Parathyroid adenoma (tissue), 2 donors: ENCODE measurements around the gene PSMD8.

Source experiments
- H2AFZ ChIP-seq: fragments of 300-600 bp; sonication (generic); one replicate; pipeline ENCODE4 v1.7.0; 2017; ENCODE audit warnings: antibody characterized with exemption, mild to moderate bottlenecking
- H3K27ac ChIP-seq: fragments of 300-600 bp; sonication (generic); one replicate; pipeline ENCODE4 v1.7.0; 2017
- H3K27me3 ChIP-seq: fragments of 300-600 bp; sonication (generic); one replicate; pipeline ENCODE4 v1.7.0; 2017; ENCODE audit warnings: low read length; ENCODE audit not compliant: control insufficient read depth, insufficient read depth
- H3K36me3 ChIP-seq: fragments of 300-600 bp; sonication (generic); one replicate; pipeline ENCODE4 v1.7.0; 2017; ENCODE audit warnings: low read length; ENCODE audit not compliant: control insufficient read depth, insufficient read depth
- H3K4me1 ChIP-seq: fragments of 300-600 bp; sonication (generic); one replicate; pipeline ENCODE4 v1.7.0; 2017; ENCODE audit warnings: control low read depth
- H3K4me2 ChIP-seq: fragments of 300-600 bp; sonication (generic); one replicate; pipeline ENCODE4 v1.7.0; 2017; ENCODE audit warnings: low read length
- H3K4me3 ChIP-seq: fragments of 300-600 bp; sonication (generic); one replicate; pipeline ENCODE4 v1.7.0; 2017; ENCODE audit warnings: low read depth, low read length
- H3K79me2 ChIP-seq: fragments of 300-600 bp; sonication (generic); one replicate; pipeline ENCODE4 v1.7.0; 2017; ENCODE audit warnings: control low read depth
- H3K9ac ChIP-seq: fragments of 300-600 bp; sonication (generic); one replicate; pipeline ENCODE4 v1.7.0; 2017; ENCODE audit warnings: mild to moderate bottlenecking
- H3K9me3 ChIP-seq: fragments of 300-600 bp; sonication (generic); one replicate; pipeline ENCODE4 v1.7.0; 2017; ENCODE audit warnings: low read length; ENCODE audit not compliant: control insufficient read depth
- TF ChIP-seq, protein P1 (sequence below): fragments of 300-600 bp; sonication (generic); IDR thresholded peaks from one replicate; pipeline ENCODE4 v1.7.0; 2017; ENCODE audit warnings: antibody characterized with exemption, mild to moderate bottlenecking
- donor health status: primary hyperparathyroidism.

PSMD8 gene

GRCh38 chr19:38400361-38400760, 26.0 kb downstream of the PSMD8 start:
- Histone ChIP-seq H3K9me3 (no peaks in the 10 kb centered on the region), H3K27me3 (no peaks in the 10 kb centered on the region), H3K4me1 (peaks cover 3% of the 10 kb centered on the region), H3K27ac (no peak overlapping the region), H3K36me3 (no peaks in the 10 kb centered on the region), H3K9ac (no peak overlapping the region), H3K79me2 (no peaks in the 10 kb centered on the region), H2AFZ (no peak overlapping the region), H3K4me2 (no peak overlapping the region), H3K4me3 (no peak overlapping the region)
- TF ChIP-seq, protein P1, sequence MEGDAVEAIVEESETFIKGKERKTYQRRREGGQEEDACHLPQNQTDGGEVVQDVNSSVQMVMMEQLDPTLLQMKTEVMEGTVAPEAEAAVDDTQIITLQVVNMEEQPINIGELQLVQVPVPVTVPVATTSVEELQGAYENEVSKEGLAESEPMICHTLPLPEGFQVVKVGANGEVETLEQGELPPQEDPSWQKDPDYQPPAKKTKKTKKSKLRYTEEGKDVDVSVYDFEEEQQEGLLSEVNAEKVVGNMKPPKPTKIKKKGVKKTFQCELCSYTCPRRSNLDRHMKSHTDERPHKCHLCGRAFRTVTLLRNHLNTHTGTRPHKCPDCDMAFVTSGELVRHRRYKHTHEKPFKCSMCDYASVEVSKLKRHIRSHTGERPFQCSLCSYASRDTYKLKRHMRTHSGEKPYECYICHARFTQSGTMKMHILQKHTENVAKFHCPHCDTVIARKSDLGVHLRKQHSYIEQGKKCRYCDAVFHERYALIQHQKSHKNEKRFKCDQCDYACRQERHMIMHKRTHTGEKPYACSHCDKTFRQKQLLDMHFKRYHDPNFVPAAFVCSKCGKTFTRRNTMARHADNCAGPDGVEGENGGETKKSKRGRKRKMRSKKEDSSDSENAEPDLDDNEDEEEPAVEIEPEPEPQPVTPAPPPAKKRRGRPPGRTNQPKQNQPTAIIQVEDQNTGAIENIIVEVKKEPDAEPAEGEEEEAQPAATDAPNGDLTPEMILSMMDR: no peak

GRCh38 chr19:38401148-38401547, 26.8 kb downstream of the PSMD8 start:
- Histone ChIP-seq H3K4me1 (peaks cover 3% of the 10 kb centered on the region), H2AFZ (no peak overlapping the region), H3K36me3 (no peaks in the 10 kb centered on the region), H3K27me3 (no peaks in the 10 kb centered on the region), H3K9ac (no peak overlapping the region), H3K9me3 (no peaks in the 10 kb centered on the region), H3K79me2 (no peaks in the 10 kb centered on the region), H3K27ac (no peak overlapping the region), H3K4me2 (no peak overlapping the region), H3K4me3 (no peak overlapping the region)
- TF ChIP-seq, protein P1: no peak

DNA sequence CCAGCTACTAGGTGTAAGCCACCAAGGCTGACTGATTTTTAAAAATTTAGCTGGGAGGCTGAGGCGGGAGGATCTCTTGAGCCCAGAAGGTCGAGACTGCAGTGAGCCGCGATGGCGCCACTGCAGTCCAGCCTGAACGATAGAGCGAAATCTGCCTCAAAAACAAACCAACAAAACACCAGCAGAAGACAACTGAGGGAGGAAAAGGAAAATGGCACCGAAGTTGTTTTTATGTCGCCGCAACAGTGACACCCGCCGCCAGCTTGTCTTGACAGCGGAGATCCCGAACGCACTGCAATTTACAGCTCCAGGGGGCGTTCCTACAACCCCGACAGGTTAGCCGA, 28.2 kb downstream of the PSMD8 start:
- Histone ChIP-seq H3K9me3 (no peaks in the 10 kb centered on the region), H3K9ac (no peak overlapping the region), H3K79me2 (no peaks in the 10 kb centered on the region), H3K36me3 (no peaks in the 10 kb centered on the region), H3K27me3 (no peaks in the 10 kb centered on the region), H2AFZ (peak overlapping the region; percentile 98), H3K4me1 (peaks cover 3% of the 10 kb centered on the region), H3K4me3 (peak overlapping the region; percentile 39), H3K4me2 (peak overlapping the region; percentile 79), H3K27ac (peak overlapping the region; percentile 71)
- TF ChIP-seq, protein P1: no peak

DNA sequence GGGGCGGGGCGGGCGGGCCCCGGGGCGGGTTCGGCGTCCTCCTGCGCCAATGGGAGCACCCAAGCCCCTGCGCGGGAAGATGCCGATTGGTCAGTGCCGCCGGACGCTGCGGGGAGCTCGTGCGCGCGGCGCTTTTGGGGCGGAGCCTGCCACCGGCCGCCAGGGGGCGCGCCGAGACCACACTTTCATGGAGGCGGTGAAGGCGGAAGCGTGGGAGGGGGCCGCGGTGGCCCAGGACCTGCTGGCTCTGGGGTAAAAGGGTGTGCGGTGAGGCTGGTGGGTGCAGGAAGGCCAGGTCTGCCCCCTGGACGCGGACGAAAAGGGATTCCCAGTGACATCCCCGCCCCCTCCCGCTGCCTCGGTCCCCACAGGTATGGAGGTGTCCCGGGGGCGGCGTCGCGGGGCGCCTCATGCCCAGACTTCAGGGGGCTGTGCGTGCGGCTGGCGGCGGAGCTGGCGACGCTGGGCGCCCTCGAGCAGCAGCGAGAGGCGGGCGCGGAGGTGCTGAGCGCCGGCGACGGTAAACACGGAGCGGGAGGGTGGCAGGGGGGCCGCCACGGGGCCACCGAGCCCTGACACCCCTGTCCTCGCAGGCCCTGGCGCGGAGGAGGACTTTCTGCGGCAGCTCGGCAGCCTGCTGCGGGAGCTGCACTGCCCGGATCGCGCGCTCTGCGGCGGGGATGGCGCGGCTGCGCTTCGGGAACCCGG, 28.8 kb downstream of the PSMD8 start, which contains the start of gene FAM98C:
Gene FAM98C (plus strand): TSS at position 127 of the 708 bp plus-strand sequence. CDS start 61 bp downstream, at position 188.
- Histone ChIP-seq H3K4me3 (peak within 1 kb of the TSS; percentile 88), H3K27ac (peak within 1 kb of the TSS; percentile 71), H3K4me1 (peaks cover 3% of the 10 kb centered on the region), H2AFZ (peak within 1 kb of the TSS; percentile 98), H3K9me3 (no peaks in the 10 kb centered on the region), H3K79me2 (no peaks in the 10 kb centered on the region), H3K27me3 (no peaks in the 10 kb centered on the region), H3K4me2 (peak within 1 kb of the TSS; percentile 96), H3K36me3 (no peaks in the 10 kb centered on the region), H3K9ac (peak within 1 kb of the TSS; percentile 77)
- TF ChIP-seq, protein P1: peak; percentile 97

DNA sequence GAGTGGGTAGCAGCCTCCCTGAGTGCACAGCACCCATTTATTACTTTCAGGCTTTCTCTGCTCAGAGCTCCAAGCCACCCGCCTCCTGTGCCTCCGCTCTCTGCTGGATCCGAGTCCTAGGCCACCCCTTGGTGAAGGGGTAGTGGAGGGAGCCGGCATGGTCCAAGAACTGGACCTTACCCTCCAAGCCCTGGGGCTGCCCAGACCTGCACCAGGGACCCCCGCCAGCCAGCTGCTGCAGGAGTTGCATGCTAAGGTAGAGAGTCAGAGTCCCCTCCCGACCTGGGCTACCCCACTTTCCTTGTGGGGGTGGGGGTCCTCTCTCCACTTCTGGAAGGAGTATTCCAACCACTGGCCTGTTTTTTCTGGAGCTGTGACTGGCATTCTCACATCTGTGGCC, 30.5 kb downstream of the PSMD8 start:
- Histone ChIP-seq H3K4me1 (peaks cover 3% of the 10 kb centered on the region), H3K9ac (no peak overlapping the region), H2AFZ (no peak overlapping the region), H3K79me2 (no peaks in the 10 kb centered on the region), H3K27ac (no peak overlapping the region), H3K27me3 (no peaks in the 10 kb centered on the region), H3K9me3 (no peaks in the 10 kb centered on the region), H3K4me3 (no peak overlapping the region), H3K4me2 (no peak overlapping the region), H3K36me3 (no peaks in the 10 kb centered on the region)
- TF ChIP-seq, protein P1: no peak
